ENCODE measurements around the gene FGB.
"Not testable (repeated sequence)": the region's sequence is repeated elsewhere in the genome, so short reads cannot be mapped to it uniquely, and the experiment has no call there.

Gene FGB

DNA sequence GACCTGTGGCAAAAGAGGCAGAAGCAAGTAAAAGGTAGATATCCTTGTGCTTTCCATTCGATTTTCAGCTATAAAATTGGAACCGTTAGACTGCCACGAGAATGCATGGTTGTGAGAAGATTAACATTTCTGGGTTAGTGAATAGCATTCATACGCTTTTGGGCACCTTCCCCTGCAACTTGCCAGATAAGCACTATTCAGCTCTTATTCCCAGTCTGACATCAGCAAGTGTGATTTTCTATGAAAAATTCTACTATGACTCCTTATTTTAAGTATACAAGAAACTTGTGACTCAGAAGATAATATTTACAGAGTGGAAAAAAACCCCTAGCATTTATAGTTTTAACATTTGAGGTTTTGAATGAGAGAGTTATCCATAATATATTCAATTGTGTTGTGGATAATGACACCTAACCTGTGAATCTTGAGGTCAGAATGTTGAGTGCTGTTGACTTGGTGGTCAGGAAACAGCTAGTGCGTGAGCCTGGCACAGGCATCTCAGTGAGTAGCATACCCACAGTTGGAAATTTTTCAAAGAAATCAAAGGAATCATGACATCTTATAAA lies 3.9 kb downstream of the FGB start:
- no peak for FAIRE-seq

DNA sequence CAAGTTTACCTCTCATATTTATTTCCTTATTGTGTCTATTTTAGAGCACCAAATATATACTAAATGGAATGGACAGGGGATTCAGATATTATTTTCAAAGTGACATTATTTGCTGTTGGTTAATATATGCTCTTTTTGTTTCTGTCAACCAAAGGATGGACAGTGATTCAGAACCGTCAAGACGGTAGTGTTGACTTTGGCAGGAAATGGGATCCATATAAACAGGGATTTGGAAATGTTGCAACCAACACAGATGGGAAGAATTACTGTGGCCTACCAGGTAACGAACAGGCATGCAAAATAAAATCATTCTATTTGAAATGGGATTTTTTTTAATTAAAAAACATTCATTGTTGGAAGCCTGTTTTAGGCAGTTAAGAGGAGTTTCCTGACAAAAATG lies 6.2 kb downstream of the FGB start:
- FAIRE-seq, result no peak

DNA sequence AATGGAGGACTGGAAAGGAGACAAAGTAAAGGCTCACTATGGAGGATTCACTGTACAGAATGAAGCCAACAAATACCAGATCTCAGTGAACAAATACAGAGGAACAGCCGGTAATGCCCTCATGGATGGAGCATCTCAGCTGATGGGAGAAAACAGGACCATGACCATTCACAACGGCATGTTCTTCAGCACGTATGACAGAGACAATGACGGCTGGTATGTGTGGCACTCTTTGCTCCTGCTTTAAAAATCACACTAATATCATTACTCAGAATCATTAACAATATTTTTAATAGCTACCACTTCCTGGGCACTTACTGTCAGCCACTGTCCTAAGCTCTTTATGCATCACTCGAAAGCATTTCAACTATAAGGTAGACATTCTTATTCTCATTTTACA lies 6.8 kb downstream of the FGB start:
- no peak for FAIRE-seq

DNA sequence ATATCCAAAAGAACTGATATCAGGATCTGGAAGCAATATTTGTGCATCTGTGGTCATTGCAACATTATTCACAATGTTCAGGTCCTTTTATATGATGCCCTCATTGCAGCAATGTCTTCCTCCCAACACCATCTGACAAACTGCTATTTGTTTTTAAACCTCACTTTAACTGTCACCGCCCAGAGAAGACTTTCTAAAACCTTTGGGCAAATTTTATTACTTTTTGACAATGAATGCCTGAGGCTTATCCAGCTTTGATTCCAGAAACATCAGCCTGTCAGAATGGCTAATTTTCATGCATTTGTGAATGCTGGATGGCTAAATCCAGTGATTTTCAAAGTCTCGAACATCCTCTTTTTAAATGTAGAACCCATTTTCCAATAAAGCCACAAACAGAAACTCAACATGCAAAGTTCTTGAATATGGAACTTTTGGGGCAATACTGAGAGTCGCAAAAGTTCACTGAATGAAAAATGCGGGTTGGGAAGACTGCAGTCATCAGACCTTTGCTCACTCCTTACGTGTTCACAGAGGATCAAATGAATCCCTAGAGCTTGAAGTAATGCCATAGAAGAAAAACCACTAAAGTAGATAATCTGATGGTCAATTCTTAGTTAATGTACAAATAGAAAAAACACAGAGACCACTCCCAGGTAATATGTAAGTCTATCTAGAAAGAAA lies 10.5 kb downstream of the FGB start:
- FAIRE-seq, result no peak

DNA sequence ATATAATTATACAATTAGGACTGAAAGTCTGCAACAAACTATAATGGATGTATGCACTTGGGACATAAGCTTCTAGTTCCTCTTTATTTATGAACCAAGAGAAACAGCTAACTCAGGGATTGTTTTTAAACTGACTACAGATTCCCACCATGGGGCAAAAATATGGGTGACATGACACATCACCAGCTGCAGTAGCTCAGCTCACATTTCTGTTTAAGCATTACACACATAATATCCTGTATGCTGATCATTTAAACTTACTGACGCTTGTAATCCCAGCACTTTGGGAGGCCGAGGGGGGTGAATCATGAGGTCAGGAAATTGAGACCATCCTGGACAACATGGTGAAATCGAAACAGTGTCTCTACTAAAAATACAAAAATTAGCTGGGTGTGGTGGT lies 11.5 kb downstream of the FGB start:
- FAIRE-seq, result no peak

DNA sequence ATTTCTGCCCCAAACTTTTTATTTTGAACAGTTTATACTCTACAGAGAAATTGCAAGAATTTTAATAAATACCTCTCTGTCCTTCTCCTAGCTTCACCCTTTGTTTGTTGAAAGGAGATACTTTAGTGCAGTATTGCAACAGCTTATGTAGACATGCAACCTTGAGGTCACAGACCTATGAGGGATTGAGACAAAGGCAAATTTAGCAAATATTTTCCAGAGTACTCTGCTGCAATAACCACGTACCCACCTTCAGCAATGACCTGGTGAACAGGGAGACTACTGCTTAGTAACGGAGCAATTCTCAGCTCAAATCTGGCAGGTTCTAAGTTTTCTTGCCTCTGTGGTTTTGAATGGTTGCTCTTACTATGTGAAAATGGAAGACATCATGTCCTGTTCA lies 14.5 kb downstream of the FGB start:
- no peak for FAIRE-seq

DNA sequence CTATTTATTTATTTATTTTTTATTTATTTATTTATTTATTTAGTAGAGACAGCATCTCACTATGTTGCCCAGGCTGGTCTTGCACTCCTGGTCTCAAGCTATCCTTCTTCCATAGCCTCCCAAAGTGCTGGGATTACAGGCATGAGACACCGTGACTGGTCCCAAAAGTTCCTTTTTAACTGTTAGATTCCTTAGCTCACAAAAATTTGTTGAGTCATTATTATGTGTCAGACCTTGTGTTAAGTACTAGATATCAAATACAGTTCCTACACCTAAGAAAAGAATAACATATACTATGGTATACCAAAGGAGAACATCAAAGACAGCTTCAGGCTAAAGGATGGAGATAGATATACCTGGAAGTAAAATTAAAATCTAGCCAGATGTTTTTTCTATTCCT lies 16.1 kb downstream of the FGB start:
- no peak for FAIRE-seq

DNA sequence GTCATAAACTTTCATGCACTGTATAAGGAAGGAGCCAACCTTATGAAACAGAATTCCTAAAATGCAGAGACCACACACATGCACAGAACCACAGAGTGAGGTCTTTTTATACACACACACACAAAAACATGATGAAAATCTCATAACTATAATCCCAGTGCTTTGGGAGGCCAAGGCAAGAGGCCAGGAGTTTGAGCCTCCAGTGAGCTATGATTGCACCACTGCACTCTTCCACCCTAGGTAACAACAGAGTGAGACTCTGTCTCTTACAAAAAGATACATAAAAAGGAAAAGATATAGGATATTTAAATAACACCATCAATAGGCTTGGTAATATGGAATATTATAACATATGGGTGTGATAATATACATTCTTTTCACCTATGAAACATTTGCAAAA lies 17.1 kb downstream of the FGB start:
- FAIRE-seq, result no peak

DNA sequence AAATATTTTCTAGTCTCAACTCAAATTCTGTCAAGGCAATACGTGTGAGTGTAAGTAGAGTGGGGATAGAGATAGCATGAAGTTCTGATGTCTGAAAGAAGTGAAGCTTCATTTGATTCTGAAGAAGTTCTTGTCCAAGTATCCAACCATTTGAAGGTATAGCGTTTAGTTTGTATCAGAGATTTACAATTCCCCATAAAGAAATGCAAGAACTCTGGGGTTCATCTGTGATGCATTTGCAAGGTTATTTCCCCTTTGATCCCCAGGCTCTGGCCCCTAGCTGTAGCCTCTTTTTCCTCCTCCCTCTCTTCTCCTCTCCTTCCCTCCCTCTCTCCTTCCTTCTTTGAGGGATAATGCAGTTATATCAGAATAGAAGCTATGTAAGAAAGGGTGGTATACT lies 19.9 kb downstream of the FGB start:
- FAIRE-seq, result no peak

DNA sequence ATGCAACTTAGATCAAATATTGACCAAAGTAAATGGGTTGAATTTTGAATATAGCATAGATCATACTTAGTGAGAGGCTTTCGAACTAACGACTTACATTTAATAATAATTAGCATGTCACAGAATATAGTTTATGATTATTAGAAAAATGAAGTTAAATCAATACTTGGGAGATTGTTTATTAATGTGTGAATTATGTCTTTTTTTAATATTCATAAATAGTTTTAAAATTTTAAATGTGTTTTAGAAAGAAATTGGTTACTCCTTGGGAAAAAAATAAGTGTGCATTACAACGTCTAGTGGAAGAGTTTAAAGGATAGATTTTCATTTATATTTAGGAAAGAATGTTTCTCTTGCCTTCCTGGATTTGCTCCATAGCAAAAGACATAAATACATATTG lies 20.4 kb downstream of the FGB start:
- FAIRE-seq, result no peak

DNA sequence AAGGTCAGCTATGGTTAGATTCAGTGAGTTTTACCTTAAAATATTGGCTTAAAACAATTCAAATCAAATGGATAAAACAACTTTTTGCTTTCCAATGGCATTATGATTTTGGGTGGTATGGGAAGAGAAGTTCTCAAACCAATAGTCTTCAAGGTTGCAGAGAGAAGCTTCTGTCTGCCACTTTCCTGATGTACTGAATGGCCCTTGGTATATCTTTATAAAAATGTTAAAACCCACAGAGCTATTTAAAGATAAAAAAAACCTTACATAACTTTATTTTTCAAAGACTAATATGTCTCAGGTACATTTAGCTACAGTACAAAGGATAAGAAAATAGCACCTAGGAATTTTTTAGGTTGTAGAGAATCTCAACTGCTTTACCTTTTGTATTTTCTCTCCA lies 20.9 kb downstream of the FGB start:
- FAIRE-seq, result no peak

DNA sequence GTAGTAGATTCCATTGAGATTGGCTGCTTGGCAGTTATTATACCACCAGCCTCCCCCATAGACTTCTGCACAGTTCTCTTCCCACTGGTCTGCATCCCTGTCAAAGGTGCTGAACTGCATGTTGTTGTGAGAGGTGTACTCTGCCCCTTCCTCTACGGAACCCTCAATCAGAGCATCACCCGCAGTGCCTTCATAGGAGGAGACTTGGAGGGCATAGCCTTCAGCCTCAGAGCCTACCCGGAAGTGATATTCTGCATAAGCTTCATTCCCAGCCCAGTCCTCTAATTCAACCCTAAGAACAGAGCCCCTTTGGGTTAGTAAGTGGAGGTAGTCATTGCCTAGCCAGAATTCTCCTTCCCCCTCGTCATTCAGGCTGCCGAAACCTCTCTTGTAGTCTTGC lies 21.4 kb downstream of the FGB start:
- no peak for FAIRE-seq

DNA sequence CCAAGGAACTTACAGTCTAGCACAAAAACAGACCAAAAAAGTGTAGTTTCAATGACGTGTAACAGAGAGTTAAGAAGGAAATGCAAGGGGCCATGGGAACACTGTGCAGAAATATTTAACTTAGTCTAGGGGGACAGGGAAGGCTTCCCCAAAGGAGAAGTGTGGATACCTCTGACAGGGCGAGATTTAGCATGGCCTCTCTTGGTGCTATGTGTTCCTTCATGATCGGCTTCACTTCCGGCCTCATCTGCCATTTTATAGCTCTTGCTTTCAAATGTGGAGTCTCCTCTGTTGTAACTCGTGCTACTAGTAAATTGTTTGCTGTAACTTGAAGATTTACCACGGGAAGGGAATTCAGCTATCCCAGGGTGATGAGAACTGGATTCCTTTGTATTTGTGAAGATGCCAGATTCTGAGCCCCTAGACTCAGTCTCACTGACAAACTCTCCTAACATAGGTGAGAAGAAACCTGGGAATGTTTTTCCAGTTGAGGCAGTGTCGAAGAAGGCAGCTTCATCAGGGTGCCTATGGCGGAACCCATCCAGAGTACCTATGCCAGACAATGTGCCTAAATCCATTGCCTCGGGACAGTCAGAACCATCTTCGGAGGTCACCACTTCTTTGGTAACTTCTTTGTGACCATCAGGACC lies 22.7 kb downstream of the FGB start:
- FAIRE-seq, result no peak

DNA sequence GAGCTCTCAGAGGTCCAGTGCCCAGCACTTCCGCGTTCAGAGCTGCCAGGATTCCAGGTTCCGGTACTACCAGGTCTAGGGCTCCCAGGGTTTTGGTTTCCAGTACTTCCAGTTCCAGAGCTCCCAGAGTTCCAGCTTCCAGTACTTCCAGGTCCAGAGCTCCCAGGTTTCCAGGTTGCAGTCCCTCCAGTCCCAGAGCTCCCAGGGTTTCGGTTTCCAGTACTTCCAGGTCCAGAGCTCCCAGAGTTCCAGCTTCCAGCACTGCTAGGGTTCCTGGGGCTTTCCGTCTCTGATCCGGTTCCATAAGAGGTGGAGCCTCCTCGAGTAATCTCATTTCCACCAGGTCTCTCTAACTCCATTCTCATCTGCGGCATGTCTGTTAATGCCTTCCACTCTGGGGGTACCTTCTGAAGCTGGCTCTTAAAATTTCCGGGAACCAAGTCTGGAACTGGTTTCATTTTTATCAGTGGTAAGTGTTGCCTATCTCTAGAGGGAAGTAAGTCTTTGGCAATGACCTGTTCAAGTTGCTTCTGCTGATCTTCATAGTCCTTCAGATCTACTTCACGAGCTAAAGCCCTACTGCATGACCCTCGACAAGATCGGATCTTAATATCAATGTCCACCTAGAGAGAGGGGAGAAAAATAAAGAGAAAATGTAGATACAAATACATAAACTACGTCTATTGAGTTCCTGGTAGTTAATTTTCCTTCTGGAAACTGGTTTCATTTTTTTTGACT lies 23.7 kb downstream of the FGB start:
- no peak for FAIRE-seq

DNA sequence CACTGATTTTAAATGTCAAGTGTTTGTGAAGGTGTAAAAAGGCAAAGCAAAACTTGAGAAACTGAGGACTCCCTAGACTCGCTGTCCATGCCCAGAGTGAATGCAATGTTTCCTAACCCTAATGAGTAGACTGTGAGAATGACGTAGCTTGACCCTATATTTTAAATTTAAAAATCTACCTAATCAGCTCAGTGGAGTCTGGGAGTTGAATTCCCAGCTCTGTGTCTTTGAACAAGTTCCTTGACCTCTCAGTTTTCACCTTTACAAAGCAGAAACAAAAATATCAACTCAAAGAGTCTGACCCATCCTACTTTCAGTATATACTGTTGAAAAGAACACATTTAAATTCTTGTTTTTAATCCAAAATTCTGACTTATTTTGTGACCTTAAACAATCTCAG lies 25.4 kb downstream of the FGB start:
- FAIRE-seq, result no peak

DNA sequence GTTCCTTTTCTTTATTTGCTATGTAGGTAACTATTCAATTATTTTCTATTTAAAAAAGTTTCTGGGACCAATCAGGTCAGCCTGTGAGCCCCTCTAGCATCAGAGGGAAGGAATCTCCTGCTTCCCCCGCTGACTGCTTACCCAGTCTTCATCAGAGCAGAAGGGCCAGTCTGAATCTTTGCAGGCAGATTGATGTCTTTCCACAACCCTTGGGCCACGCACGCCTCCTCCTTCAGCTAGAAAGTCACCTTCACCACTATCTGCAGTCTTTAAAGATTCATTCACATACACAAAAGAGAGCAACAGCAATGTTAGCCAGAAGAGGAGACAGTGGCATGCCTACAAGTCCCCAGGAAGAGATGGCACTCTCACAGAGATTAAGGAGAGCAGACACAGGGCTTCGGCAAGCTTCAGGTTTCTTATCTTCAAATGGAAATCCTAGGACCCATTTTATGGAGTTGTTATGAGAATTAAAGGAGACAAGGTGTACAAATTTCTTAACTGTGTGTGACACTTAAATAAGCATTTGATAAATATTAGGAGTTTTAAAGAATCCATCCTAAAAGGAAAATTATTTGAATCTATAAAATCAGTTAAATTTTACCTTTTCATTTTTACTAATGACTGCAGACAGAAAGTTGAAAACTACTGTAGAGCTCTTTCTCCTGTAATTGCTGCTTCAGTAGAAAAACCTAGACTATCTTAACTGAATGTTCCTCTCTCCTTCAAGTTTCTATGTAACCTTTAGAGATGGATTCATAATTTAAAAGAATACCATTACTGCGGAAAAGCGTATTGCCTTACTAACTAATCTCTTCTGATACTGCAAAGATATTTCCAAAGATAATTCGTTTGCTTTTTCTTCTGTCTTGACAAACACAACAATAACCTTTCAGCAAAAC lies 26.7 kb downstream of the FGB start:
- FAIRE-seq, result no peak

DNA sequence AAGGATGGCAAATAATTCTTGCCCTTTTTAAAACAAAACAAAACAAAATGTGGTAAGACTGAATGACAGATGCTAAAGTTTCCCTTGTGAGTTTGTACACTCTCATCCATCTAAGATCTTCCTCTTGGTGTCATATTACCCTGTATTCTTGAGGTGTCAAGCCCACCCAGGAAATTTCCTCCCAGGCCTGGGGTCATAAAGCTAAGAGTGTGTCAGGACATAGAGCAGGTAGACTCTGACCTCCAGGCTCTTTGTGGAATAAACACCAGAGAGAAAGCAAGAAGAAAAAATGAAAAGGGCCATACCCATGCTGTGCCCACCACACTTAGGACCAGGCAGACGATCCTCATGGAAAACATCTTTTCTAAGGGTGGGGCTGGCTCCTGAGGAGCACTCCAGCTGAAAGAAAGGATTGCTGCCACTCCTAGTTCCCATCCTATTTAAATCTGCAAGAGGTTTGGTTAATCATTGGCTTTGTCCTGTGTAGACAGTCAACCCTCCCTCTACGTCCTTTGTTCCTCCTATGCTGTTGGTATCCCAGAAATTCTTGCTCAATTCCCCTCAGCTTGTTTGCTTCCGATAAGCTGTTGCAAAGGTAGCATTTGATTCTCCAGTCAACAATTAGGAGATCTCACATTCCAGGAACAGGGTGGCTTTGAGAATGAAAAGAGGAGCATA lies 27.7 kb downstream of the FGB start, which contains the start of gene FGA:
FGA (minus strand) TSS at position 414 of the 678 bp plus-strand sequence; CDS start at position 359, 55 bp downstream.
- FAIRE-seq, result no peak

DNA sequence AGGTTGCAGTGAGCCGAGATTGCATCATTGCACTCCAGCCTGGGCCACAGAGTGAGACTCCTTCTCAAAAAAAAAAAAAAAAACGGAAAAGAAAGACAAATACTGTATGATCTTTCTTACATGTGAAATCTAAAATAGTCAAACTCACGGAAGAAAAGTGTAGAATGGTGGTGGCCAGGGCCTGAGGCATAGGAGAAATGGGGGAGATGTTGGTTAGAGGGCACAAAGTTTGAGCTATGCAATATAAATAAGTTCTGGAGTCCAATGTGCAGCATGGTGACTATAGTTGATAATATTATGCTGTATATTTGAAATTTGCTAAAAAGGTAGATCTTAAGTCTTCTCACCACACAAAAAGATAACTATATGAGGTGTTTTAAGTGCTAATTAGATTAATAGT lies 29.1 kb downstream of the FGB start:
- no peak for FAIRE-seq

DNA sequence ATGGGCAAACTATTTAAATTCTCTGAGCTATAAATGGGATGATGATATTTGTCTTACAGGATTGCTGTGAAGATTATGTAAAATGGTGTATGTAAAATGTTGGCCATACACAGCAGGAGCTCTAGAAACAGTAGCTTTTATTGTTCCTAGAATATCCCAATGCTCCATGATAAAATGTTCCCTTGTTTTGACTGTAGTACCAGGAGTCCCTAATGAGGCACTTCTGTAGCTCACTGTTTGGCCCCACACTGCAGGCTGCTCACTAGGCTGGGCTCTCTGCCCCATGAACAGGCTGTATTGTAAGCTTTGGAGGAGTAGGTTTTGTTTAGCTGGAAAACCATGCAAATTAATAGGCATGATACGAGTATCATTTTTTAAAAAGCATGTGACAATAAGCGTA lies 31.1 kb downstream of the FGB start:
- no peak for FAIRE-seq

DNA sequence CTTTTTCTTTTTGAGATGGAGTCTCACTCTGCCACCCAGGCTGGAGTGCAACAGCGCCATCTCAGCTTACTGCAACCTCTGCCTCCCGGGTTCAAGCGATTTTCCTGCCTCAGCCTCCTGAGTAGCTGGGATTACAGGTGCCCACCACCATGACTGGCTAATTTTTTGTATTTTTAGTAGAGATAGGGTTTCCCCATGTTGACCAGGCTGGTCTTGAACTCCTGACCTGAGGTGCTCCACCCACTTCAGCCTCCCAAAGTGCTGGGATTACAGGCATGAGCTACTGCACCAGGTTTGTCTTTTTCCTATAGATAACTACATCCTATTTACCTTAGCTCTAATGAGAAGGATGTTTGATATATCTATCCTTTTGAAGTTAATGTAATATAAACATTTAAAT lies 31.5 kb downstream of the FGB start:
- FAIRE-seq, result not testable (repeated sequence)

DNA sequence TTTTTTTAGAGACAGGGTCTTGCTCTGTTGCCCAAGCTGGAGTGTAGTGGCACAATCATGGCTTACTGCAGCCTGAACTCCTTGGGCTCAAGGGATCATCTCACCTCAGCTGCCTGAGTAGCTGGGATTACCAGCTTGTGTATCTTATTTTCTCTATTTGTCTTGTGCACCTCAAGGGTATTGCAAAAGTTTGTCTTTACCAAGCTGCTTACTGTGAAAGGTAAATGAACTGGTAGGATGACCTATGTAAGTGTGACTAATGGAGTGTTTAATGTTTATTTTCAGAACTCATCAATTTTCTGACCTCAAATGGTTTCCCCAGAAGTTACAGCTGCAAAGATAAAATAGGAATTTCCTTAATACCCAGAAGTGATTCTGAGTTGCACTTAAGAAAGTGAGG lies 33.0 kb downstream of the FGB start:
- no peak for FAIRE-seq

DNA sequence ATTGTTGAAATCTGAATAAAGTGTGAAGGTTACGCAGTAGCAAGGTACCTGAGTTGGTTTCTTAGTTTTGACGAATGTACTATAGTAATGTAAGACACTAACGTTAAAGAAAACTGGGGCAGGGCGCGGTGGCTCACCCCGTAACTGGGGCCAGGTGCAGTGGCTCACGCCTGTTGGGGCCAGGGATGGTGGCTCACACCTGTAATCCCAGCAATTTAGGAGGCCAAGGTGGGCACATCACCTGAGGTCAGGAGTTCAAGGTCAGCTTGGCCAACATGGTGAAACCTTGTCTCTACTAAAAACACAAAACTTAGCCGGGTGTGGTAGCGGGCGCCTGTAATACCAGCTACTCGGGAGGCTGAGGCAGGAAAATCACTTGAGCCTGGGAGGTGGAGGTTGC lies 34.5 kb downstream of the FGB start:
- not testable (repeated sequence) for FAIRE-seq
